DOHH2 (cell line): ENCODE measurements around the gene PIKFYVE.

Experiments
- EZH2phosphoT487 ChIP-seq: fragments of 200-600 bp; sonication (generic); IDR thresholded peaks from 2 replicates; pipeline ENCODE4 v1.6.1; 2017; ENCODE audit warnings: borderline replicate concordance, mild to moderate bottlenecking, antibody characterized with exemption, low read length, moderate library complexity, mixed read lengths
- TF ChIP-seq, protein P1 (sequence below): fragments of 200-600 bp; sonication (generic); IDR thresholded peaks from one replicate; pipeline ENCODE4 v1.5.1; 2014; ENCODE audit warnings: antibody characterized with exemption, mild to moderate bottlenecking, low read depth, low read length; ENCODE audit not compliant: poor library complexity, severe bottlenecking

DNA sequence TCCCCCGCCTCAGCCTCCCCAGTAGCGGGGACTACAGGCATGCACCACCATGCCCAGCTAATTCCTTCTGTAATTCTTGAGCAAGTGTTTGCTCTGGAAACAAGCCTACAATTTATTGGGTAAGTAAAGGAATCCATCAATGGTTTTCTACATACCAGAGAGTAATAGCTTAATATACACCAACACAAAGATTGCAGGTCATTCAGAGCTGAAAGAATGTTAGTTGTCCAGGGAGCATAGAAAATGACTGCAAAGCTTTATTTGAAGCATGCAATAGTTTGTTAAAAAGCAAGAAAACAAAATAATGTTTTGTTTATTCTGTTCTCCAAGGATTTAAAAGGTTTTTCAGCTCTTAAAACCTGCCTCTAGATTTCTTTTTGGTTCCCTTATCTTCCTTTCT lies 16.8 kb upstream of the PIKFYVE start:
- TF ChIP-seq, protein P1, sequence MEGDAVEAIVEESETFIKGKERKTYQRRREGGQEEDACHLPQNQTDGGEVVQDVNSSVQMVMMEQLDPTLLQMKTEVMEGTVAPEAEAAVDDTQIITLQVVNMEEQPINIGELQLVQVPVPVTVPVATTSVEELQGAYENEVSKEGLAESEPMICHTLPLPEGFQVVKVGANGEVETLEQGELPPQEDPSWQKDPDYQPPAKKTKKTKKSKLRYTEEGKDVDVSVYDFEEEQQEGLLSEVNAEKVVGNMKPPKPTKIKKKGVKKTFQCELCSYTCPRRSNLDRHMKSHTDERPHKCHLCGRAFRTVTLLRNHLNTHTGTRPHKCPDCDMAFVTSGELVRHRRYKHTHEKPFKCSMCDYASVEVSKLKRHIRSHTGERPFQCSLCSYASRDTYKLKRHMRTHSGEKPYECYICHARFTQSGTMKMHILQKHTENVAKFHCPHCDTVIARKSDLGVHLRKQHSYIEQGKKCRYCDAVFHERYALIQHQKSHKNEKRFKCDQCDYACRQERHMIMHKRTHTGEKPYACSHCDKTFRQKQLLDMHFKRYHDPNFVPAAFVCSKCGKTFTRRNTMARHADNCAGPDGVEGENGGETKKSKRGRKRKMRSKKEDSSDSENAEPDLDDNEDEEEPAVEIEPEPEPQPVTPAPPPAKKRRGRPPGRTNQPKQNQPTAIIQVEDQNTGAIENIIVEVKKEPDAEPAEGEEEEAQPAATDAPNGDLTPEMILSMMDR: no peak
- no peak for TF ChIP-seq EZH2phosphoT487
